HG02610 (cell line): ENCODE data around the gene CLIC1.
A peak's percentile ranks its signal among the peaks of the same experiment; 100 is the strongest.

Experiments used
- ATAC-seq: cut with Tn5 transposase; IDR thresholded peaks from one replicate; pipeline ENCODE4 v1.9.1; 2021; ENCODE audit warnings: mild to moderate bottlenecking, moderate library complexity; ENCODE audit not compliant: unreplicated experiment

Gene CLIC1

GRCh38 chr6:31707701-31708100 lies 28.6 kb downstream of the CLIC1 start:
- no peak for ATAC-seq

DNA sequence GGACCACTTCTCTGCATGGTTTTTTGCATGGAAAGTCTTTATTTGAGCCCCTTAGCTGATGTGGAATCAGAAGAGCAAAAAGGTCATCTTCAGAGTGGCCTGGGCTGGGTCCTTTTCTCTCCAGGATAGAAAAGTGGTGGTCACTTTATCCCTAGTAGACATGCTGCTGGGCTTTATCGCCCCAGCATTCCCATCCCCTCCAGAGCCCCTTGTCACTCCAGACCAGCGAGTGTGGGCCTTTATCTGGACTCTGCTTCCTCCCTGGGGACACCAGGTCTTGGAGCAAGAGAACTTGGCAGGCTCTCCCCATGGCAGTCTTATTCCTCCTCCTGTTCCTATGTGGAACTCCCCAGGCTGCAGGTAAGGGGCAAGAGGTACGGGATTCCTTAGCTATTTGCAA lies 29.7 kb downstream of the CLIC1 start, which contains the start of gene LY6G6F:
LY6G6F (plus strand) TSS at position 268 of the 400 bp plus-strand sequence; CDS start at position 309, 41 bp downstream.
- ATAC-seq, result no peak

GRCh38 chr6:31705931-31706330 lies 30.4 kb downstream of the CLIC1 start:
- no peak for ATAC-seq

DNA sequence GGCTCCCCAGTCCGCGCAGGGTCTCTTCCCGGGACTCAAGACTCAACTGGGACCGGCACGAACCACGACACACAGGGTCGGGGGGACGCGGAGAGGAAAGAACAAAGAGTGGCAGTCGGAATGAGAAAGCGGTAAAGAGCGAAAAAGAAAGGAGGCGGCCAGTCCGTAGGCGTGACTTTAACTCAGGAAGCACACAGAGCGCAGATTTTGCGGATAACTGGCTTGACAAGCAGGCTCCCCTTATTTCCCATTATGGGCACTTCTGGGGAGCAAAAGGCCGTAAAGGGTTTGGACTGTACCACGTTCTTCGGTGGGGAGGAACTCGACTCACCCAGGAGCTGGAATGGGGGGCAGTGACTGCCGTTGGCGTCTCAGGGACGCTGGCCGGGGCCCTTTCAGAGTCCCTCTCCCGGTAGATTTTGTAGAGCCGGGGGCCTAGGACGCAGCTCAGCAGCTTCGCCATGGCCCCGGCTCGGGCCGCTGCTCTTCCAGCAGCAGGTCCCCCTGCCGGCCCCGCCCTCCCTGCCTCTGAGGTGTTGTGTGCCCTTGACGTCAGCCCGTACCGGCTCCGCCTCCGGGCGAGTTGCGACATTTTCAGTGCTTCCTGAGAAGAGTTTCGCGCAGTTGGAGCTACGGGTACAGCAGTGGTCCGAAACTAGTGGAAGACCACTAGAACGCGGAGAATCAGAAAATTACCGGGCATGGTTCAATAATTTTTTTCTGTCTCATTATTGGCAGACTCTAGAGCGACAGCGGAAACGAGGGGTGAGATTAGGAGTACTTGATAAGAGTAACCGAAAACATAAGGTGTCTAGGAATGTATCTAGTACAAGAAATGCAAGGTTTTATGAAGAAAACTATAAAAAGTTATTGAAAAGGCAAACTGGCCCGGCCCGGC lies 33.3 kb downstream of the CLIC1 start, which contains the start of gene ABHD16A:
ABHD16A (minus strand) TSS at position 506 of the 898 bp plus-strand sequence; CDS start at position 463, 43 bp downstream.
- peak; percentile 92 for ATAC-seq

- no peak for ATAC-seq
These were observed 33.9 kb downstream of the CLIC1 start for GRCh38 chr6:31702405-31702818.

- ATAC-seq, result no peak
These were observed 34.5 kb downstream of the CLIC1 start for GRCh38 chr6:31701666-31702404.

GRCh38 chr6:31700740-31701401 lies 35.5 kb downstream of the CLIC1 start:
- no peak for ATAC-seq

- ATAC-seq, result no peak
These were observed 38.8 kb downstream of the CLIC1 start for GRCh38 chr6:31697555-31697954.

DNA sequence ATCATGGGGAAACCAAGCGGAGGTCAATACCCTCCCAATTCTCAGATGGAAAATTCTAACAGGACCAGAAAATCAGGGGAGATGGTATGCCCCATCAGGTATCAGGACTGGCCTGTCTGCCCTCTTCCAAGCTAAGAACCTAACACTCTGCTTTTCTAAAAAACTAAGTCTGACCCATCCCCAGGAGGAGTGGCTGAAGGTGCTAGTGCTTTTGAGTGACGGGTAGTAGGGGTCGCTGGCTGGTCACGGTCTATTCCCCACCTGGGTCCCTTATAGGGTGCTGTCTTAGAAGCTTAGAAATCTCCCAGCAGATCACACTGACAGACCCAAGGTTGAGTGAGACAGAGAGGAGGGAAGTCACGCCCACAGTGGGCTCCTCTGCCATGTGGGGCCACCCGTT lies 42.8 kb downstream of the CLIC1 start:
- ATAC-seq, result no peak

DNA sequence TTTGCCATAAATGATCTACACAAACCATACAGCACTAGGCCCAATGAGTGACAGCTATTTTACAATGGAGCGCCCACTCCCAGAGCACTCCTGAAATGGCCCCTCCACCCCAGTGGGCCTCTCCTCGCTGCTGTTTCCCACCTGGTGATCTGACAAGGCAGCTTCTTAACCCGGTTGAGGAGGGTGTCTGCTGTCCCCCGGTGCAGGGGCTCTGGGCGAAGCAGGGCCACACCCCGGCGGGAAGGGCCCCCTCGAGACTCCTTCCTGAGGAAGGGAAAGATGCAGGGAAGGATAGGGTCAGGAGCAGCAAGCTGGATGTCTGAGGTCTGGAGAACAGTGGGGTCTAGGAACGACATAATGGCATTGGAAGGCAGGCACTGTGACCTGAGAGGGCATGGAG lies 43.4 kb downstream of the CLIC1 start:
- no peak for ATAC-seq

GRCh38 chr6:31692353-31692752 lies 44.0 kb downstream of the CLIC1 start:
- ATAC-seq, result no peak

DNA sequence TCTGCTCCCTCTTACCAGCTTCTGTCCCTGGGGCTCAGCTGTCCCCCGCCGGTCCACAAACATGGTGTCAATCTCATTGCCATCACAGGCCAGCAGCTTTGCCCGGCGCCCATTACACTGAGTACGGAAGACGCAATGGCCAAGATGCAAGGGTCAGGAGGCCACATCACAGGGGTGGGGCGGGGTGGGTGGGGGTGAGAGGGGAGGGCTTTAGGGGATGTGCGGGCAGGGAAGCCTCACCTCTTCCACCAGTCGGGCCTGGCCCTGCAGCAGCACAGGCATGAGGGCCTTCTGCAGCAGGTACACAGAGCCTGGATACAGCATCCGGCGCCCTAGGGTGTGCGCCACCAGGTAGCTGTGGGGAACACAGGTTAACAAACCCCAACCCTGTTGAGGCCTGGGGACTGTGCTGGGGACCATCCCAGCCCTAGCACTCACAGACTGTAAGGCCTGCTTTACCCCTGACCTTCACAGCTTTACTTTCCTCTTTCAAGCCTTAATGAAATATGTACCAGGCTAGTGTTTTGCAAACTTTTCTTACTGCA lies 44.7 kb downstream of the CLIC1 start:
- no peak for ATAC-seq

DNA sequence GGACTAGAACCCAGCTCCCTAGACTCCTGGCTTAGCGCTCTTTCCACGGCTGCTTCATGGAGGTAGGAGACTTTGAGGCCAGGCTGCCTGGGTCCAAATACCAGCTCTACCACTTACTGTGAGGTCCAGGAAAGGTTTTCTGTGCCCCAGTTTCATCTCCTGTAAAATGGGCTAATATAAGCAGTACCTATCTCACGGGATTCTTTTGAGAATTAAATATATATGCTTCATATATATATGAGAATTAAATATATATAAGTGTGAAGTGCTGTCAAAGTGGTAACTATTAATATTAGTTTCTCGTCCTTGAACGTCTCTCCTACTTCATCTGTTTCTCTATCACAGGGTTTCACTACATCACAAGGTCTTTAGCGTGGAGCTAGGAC lies 45.3 kb downstream of the CLIC1 start:
- ATAC-seq, result no peak

DNA sequence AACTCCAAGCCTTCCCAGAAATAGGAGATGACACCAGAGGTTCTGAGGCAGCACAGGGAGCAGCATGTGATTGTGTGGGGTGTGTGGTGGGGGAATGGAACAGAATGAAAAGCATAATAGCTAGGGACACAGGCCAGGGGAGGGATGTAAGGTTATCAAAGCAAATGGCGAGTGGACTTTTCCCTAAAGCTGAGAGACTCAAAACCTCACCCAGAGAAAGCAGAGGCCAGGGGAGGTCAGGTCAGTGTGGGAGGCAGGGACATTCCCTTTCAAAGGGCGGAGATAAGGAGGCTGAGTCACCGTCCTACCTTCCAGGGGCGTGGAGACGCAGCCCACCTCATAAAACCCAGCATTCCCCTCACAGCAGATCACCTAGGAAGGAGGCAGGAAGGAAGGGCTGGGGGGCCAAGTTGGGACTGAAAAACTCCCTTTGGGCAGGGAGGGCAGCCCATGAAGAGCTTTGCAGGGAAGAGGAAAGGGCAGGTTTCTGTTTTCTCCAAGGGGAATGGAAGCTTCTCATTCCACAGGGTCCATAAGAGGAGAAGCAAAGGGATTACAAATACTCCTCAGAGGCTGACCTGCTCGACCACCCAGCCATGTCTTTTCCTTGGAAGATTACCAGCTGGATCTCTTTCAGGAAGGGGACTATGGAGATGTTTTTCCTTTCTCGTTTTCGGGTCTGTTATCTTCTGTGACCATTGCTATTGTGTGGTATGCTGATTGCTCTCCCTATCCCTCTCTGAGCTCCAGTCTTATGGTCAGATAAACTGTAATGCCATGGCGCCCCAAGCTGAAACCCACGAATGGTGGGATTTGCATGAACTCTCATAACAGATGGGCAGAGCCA lies 45.9 kb downstream of the CLIC1 start:
- no peak for ATAC-seq

- no peak for ATAC-seq
These were observed 46.9 kb downstream of the CLIC1 start for GRCh38 chr6:31689249-31690110.

- no peak for ATAC-seq
These were observed 48.3 kb downstream of the CLIC1 start for GRCh38 chr6:31687860-31688693.

- ATAC-seq, result no peak
These were observed 49.0 kb downstream of the CLIC1 start for GRCh38 chr6:31687321-31687720.

DNA sequence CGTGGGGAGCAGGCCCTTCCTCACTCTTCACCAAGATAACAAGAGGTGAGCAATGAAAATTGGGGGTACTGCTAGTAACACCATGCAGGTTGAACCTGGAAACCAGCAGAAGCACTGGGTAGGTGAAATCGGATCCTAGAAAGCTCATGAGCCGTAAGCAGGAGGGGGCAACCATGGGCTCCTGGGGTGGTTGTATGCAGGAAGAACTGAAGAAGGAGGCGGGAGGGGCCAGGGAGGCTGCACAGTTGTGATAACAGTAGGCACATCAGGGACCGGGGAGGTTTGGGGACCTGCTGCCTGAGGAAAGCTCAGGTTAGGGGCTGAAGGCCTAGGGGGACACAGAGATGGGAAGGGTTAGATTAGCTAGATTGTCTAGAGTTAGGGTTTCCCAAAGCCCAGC lies 49.8 kb downstream of the CLIC1 start:
- ATAC-seq, result no peak
